B cell (primary cell): ENCODE data around the gene PPP2R2C. TPM values are rescaled to one million over a fixed set of nuclear protein-coding genes. Genes with fewer than 3 reads are reported as not detected.

ENCODE experiments used
- ATAC-seq: fragments of 200-7000 bp; cut with Tn5 transposase; one replicate; pipeline ENCODE4 v1.10.0; 2021; ENCODE audit warnings: low read depth, mild to moderate bottlenecking, moderate number of reproducible peaks, moderate library complexity
- CTCF ChIA-PET: fragments of 350-600 bp; sonication (Branson Sonifier 250); formaldehyde crosslinking; loops from one replicate; lab custom pipeline; 2021; ENCODE audit warnings: antibody characterized with exemption, inconsistent platforms; lab: Charles Lee
- POLR2A ChIA-PET: fragments of 350-600 bp; sonication (Branson Sonifier 250); formaldehyde crosslinking; loops from one replicate; lab custom pipeline; 2021; ENCODE audit warnings: antibody characterized with exemption; lab: Charles Lee
- DNase-seq: peaks from one replicate; pipeline ENCODE4 v3.0.0; 2013
- H2AFZ ChIP-seq: 2 replicates; pipeline ENCODE4 v1.6.1; 2012; ENCODE audit warnings: mild to moderate bottlenecking, low read depth, low read length; ENCODE audit not compliant: insufficient read depth, poor library complexity, severe bottlenecking
- H3K27ac ChIP-seq, 2 donors: 1 replicate in 1 of 2; 2 replicates in 1 of 2; pipeline ENCODE4 v1.5.1; 2012 to 2013; ENCODE audit warnings: low read length in 2 of 2, mild to moderate bottlenecking in 2 of 2, moderate library complexity in 1 of 2
- H3K27me3 ChIP-seq, 4 experiments: fragments of 200-600 bp in 1 of 4; sonication (generic) in 1 of 4; replicated peaks in 1 of 4; 1 replicate in 2 of 4; 2 replicates in 2 of 4; pipeline versions ENCODE4 v1.6.1 to v1.7.0; 2013 to 2016; ENCODE audit warnings: low read length in 3 of 4, mild to moderate bottlenecking in 2 of 4, mixed read lengths in 1 of 4, moderate library complexity in 1 of 4; ENCODE audit not compliant: insufficient read depth in 4 of 4, control insufficient read depth in 3 of 4; ENCODE audit errors: control extremely low read depth in 1 of 4
- H3K36me3 ChIP-seq, 2 experiments: replicated peaks in 1 of 2; 1 replicate in 1 of 2; 2 replicates in 1 of 2; pipeline versions ENCODE4 v1.6.1 to v1.7.1; 2013; ENCODE audit warnings: low read length in 1 of 2; ENCODE audit not compliant: insufficient read depth in 2 of 2, control insufficient read depth in 1 of 2; ENCODE audit errors: control extremely low read depth in 1 of 2, extremely low read depth in 1 of 2
- H3K4me1 ChIP-seq, 2 donors: fragments of 200-600 bp in 1 of 2; sonication (generic) in 1 of 2; 1 replicate in 1 of 2; 2 replicates in 1 of 2; pipeline versions ENCODE4 v1.5.1 to v1.6.1; 2013 to 2017; ENCODE audit warnings: low read length in 2 of 2; ENCODE audit not compliant: control insufficient read depth in 2 of 2, insufficient read depth in 2 of 2
- H3K4me2 ChIP-seq: replicated peaks from 2 replicates; pipeline ENCODE3; 2012; ENCODE audit warnings: mild to moderate bottlenecking, low read depth, low read length; ENCODE audit not compliant: poor library complexity, severe bottlenecking
- H3K4me3 ChIP-seq, 5 experiments: fragments of 200-600 bp in 1 of 5; sonication (generic) in 1 of 5; 1 replicate in 3 of 5; 2 replicates in 2 of 5; pipeline versions ENCODE4 v1.5.1 to v1.7.0; 2011 to 2016; ENCODE audit warnings: low read length in 4 of 5, mild to moderate bottlenecking in 4 of 5, low read depth in 2 of 5, control low read depth in 1 of 5, moderate library complexity in 1 of 5; ENCODE audit not compliant: insufficient read depth in 1 of 5; ENCODE audit errors: control extremely low read depth in 1 of 5, extremely low read depth in 1 of 5
- H3K79me2 ChIP-seq: fragments of 200-600 bp; sonication (generic); one replicate; pipeline ENCODE4 v1.6.0; 2016; ENCODE audit warnings: low read length; ENCODE audit not compliant: control insufficient read depth, insufficient read depth
- H3K9ac ChIP-seq: fragments of 200-600 bp; sonication (generic); 2 replicates; pipeline ENCODE4 v1.6.1; 2017; ENCODE audit warnings: mild to moderate bottlenecking, low read length, moderate library complexity
- H3K9me3 ChIP-seq, 3 donors: one replicate each; pipeline versions ENCODE4 v1.6.1 to v1.7.1; 2013; ENCODE audit warnings: low read length in 2 of 3; ENCODE audit not compliant: control insufficient read depth in 2 of 3, insufficient read depth in 1 of 3; ENCODE audit errors: control extremely low read depth in 1 of 3
- H4K20me1 ChIP-seq: 2 replicates; pipeline ENCODE4 v1.6.0; 2012; ENCODE audit warnings: mild to moderate bottlenecking, low read length; ENCODE audit not compliant: insufficient read depth, control insufficient read depth, poor library complexity, severe bottlenecking
- H3K27ac Mint-ChIP-seq: one replicate; pipeline ENCODE4 v1.8.0; 2021; ENCODE audit warnings: mixed read lengths
- H3K27me3 Mint-ChIP-seq: one replicate; pipeline ENCODE4 v1.8.0; 2021; ENCODE audit warnings: mixed read lengths
- H3K4me1 Mint-ChIP-seq: one replicate; pipeline ENCODE4 v1.8.0; 2021; ENCODE audit warnings: mixed read lengths
- H3K4me3 Mint-ChIP-seq: one replicate; pipeline ENCODE4 v1.8.0; 2021; ENCODE audit warnings: mixed read lengths
- H3K9me3 Mint-ChIP-seq: one replicate; pipeline ENCODE4 v1.8.0; 2022; ENCODE audit warnings: mixed read lengths; ENCODE audit not compliant: insufficient read depth
- EZH2 ChIP-seq: IDR thresholded peaks from 2 replicates; pipeline ENCODE4 v1.6.1; 2012; ENCODE audit warnings: borderline replicate concordance, low read depth, mild to moderate bottlenecking, moderate library complexity, low read length; ENCODE audit not compliant: insufficient read depth, poor library complexity, severe bottlenecking
- WGBS: methylation state at CpG from one replicate; pipeline ENCODE4 v1.1.5; 2013; ENCODE audit warnings: missing lambda C conversion rate; ENCODE audit not compliant: insufficient coverage; 5-methylcytosine and 5-hydroxymethylcytosine counted together
- intact Hi-C: fragments of 100-400 bp; cut with micrococcal nuclease; formaldehyde crosslinking; loops from one replicate; pipeline ENCODE4 v1.10.0; 2022
- polyA plus RNA-seq: library from polyadenylated mRNA; depleted of rRNA; stranded (reverse); fragments of >200 nt; gene quantifications from 2 replicates; pipeline ENCODE4 v1.2.3, GENCODE V29; 2012
- total RNA-seq, 2 donors: library from RNA; stranded (reverse); fragments of 120-200 nt in 1 of 2; gene quantifications; 1 replicate in 1 of 2; 2 replicates in 1 of 2; pipeline versions ENCODE4 v1.2.3 to v1.2.4, GENCODE V29; 2013 to 2022
- TF ChIP-seq, protein P1 (sequence below): fragments of 200-600 bp; IDR thresholded peaks from one replicate; pipeline ENCODE4 v1.8.0; 2022; ENCODE audit warnings: antibody characterized with exemption, mild to moderate bottlenecking

The PPP2R2C gene
- total and polyA plus RNA-seq, 2 donors (not counting 1 experiment from before 2014, with no cell fraction given) = not detected

DNA sequence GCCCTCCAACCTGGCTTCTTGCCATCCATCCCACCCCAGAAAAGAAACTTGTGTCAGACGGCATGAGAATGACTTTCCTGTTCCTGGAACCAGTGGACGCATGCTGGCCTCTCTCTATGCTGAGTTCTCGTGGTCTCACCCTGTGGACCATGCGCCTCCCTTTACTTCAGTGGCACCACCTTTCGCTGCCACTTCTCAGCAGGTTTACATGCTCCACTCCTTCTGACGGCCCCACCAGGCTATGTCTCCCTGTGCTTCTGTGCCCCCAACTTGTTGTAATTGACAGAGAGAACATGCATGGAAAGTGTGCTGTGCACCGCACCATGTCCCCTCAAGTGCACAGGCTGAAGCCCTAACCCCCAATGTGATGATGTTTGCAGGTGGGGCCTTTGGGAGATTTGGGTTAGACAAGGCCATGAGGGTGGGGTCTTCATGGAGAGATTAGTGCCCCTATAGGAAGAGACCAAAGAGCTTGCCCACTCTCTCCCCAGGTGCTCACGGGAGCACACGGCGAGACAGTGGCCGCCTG, 3.1 kb upstream of the PPP2R2C start:
- no peak overlapping the region for H3K4me3 Mint-ChIP-seq
- H3K4me1 Mint-ChIP-seq = peaks cover 4% of the 10 kb centered on the region
- H3K4me1 ChIP-seq = no peaks in the 10 kb centered on the region
- intact Hi-C loops = no loop called here
- H3K27ac ChIP-seq = no peak overlapping the region
- peaks cover 38% of the 10 kb centered on the region for H3K27me3 Mint-ChIP-seq
- CTCF ChIA-PET = no interaction called here
- no peak overlapping the region for H3K27ac Mint-ChIP-seq
- peaks cover 0 to 18% (median 0%) of the 10 kb centered on the region in 3 donors for H3K9me3 ChIP-seq
- POLR2A ChIA-PET = no interaction called here
- H3K36me3 ChIP-seq = no peaks in the 10 kb centered on the region
- H4K20me1 ChIP-seq = no peaks in the 10 kb centered on the region
- no peak overlapping the region for H2AFZ ChIP-seq
- H3K9ac ChIP-seq = no peak overlapping the region
- ATAC-seq (no peak), DNase-seq (no peak)
- H3K9me3 Mint-ChIP-seq = no peaks in the 10 kb centered on the region
- peaks cover 0 to 9% (median 1%) of the 10 kb centered on the region in 4 experiments for H3K27me3 ChIP-seq
- TF ChIP-seq, protein P1, sequence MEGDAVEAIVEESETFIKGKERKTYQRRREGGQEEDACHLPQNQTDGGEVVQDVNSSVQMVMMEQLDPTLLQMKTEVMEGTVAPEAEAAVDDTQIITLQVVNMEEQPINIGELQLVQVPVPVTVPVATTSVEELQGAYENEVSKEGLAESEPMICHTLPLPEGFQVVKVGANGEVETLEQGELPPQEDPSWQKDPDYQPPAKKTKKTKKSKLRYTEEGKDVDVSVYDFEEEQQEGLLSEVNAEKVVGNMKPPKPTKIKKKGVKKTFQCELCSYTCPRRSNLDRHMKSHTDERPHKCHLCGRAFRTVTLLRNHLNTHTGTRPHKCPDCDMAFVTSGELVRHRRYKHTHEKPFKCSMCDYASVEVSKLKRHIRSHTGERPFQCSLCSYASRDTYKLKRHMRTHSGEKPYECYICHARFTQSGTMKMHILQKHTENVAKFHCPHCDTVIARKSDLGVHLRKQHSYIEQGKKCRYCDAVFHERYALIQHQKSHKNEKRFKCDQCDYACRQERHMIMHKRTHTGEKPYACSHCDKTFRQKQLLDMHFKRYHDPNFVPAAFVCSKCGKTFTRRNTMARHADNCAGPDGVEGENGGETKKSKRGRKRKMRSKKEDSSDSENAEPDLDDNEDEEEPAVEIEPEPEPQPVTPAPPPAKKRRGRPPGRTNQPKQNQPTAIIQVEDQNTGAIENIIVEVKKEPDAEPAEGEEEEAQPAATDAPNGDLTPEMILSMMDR = no peak
- no peak for TF ChIP-seq EZH2
- H3K4me3 ChIP-seq = no peak overlapping the region
- WGBS = 92% methylated on average over 11 of the region's 11 CpGs
- H3K79me2 ChIP-seq = no peaks in the 10 kb centered on the region
- no peak overlapping the region for H3K4me2 ChIP-seq

DNA sequence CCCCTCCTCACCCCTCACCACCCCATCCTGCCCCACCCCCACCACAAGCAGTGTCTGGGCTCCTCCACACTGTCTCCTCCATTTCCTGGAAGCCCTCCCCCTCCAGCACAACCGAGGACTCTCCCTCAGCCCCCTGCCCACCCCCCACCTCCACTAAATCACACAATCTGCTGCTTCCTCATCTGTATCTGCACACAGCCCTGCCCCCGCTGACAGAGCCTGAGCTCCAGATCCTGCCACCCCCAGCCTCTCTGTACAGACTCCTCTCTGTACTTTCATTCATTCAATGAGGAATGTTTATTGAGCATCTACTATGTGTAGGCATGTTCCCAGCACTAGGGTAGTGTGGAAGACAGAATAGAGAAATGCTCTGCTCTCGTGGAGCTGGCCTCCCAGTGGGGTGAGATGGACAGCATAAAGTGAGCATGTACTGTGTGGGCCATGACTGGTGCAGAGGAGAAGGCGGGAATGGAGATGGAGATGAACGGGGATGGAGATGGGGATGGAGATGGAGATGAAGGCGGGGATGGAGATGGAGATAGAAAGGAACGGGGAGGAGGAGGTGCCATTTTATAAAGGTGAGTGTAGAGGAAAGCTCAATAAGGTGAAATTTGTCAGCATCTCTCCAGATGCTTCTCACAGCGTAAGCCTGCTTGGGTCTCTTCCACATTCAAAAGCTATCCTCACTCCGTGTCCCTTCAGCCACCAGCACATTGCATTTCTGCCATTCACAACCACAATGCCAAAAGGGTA, 2.5 kb upstream of the PPP2R2C start:
- 72% methylated on average over 8 of the region's 9 CpGs for WGBS
- no peaks in the 10 kb centered on the region for H3K36me3 ChIP-seq
- Mint-ChIP-seq H3K27ac (no peak overlapping the region), H3K4me3 (no peak overlapping the region), H3K27me3 (peaks cover 40% of the 10 kb centered on the region), H3K4me1 (peaks cover 8% of the 10 kb centered on the region), H3K9me3 (no peaks in the 10 kb centered on the region)
- no peak overlapping the region for H3K4me3 ChIP-seq
- TF ChIP-seq, protein P1 = no peak
- no peak for TF ChIP-seq EZH2
- H3K9ac ChIP-seq = no peak overlapping the region
- peaks cover 0 to 18% (median 0%) of the 10 kb centered on the region in 3 donors for H3K9me3 ChIP-seq
- no peak for DNase-seq
- no peaks in the 10 kb centered on the region for H4K20me1 ChIP-seq
- ChIA-PET POLR2A (no interaction called here), CTCF (no interaction called here)
- no peak overlapping the region for H3K27ac ChIP-seq
- no peak for ATAC-seq
- no peak overlapping the region for H3K4me2 ChIP-seq
- H2AFZ ChIP-seq = no peak overlapping the region
- intact Hi-C loops = no loop called here
- H3K4me1 ChIP-seq = no peaks in the 10 kb centered on the region
- H3K79me2 ChIP-seq = no peaks in the 10 kb centered on the region
- peaks cover 0 to 16% (median 1%) of the 10 kb centered on the region in 4 experiments for H3K27me3 ChIP-seq
